Mesenchymal stem cell (in vitro differentiated cells and primary cell): ENCODE results near the gene MAL.
A peak's percentile ranks its signal among the peaks of the same experiment; 100 is the strongest.

Experiments
- DNase-seq: peaks from one replicate; pipeline ENCODE4 v3.0.0-alpha.2; 2013
- H2AFZ ChIP-seq: one replicate; pipeline ENCODE4 v1.6.1; 2013; ENCODE audit warnings: low read depth, mild to moderate bottlenecking, control low read depth, inconsistent platforms, low read length, moderate library complexity
- H2AK5ac ChIP-seq: 2 replicates; pipeline ENCODE4 v1.6.1; 2013; ENCODE audit warnings: low read length, moderate library complexity, mild to moderate bottlenecking, inconsistent platforms; ENCODE audit not compliant: severe bottlenecking
- H2BK120ac ChIP-seq: one replicate; pipeline ENCODE4 v1.6.1; 2013; ENCODE audit warnings: low read depth, mild to moderate bottlenecking, inconsistent platforms, low read length, moderate library complexity
- H2BK12ac ChIP-seq, 2 experiments: one replicate each; pipeline ENCODE4 v1.6.1; 2013; ENCODE audit warnings: inconsistent platforms in 2 of 2, low read length in 2 of 2, mild to moderate bottlenecking in 2 of 2, moderate library complexity in 2 of 2, control low read depth in 1 of 2
- H2BK15ac ChIP-seq: one replicate; pipeline ENCODE4 v1.6.1; 2013; ENCODE audit warnings: mild to moderate bottlenecking, low read depth, inconsistent platforms; ENCODE audit not compliant: poor library complexity, severe bottlenecking
- H2BK5ac ChIP-seq: 2 replicates; pipeline ENCODE4 v1.6.1; 2013; ENCODE audit warnings: low read depth, mild to moderate bottlenecking, low read length, control low read depth, inconsistent platforms; ENCODE audit not compliant: poor library complexity, severe bottlenecking
- H3K14ac ChIP-seq, 2 experiments: one replicate each; pipeline ENCODE4 v1.6.1; 2013; ENCODE audit warnings: inconsistent platforms in 2 of 2, low read length in 2 of 2, control low read depth in 1 of 2, mild to moderate bottlenecking in 1 of 2, moderate library complexity in 1 of 2
- H3K18ac ChIP-seq, 2 experiments: one replicate each; pipeline ENCODE4 v1.6.1; 2013; ENCODE audit warnings: inconsistent platforms in 2 of 2, low read length in 2 of 2, control low read depth in 1 of 2, low read depth in 1 of 2, mild to moderate bottlenecking in 1 of 2
- H3K23ac ChIP-seq, 2 experiments: one replicate each; pipeline ENCODE4 v1.6.1; 2013; ENCODE audit warnings: inconsistent platforms in 2 of 2, low read length in 2 of 2, mild to moderate bottlenecking in 2 of 2, moderate library complexity in 2 of 2, control low read depth in 1 of 2
- H3K27ac ChIP-seq: 2 replicates; pipeline ENCODE4 v1.5.1; 2013; ENCODE audit warnings: mild to moderate bottlenecking, moderate library complexity, low read length, control low read depth, inconsistent platforms; ENCODE audit not compliant: poor library complexity, severe bottlenecking
- H3K27me3 ChIP-seq, 2 experiments: 2 replicates each; pipeline versions ENCODE4 v1.6.1 to v1.7.0; 2013; ENCODE audit warnings: low read length in 2 of 2, mild to moderate bottlenecking in 2 of 2, moderate library complexity in 2 of 2, control low read depth in 1 of 2, inconsistent platforms in 1 of 2; ENCODE audit not compliant: control insufficient read depth in 1 of 2, insufficient read depth in 1 of 2
- H3K36me3 ChIP-seq, 2 experiments: 2 replicates each; pipeline versions ENCODE4 v1.6.1 to v1.7.0; 2013; ENCODE audit warnings: low read length in 2 of 2, control low read depth in 1 of 2, inconsistent platforms in 1 of 2, low read depth in 1 of 2, mild to moderate bottlenecking in 1 of 2; ENCODE audit not compliant: insufficient read depth in 2 of 2, control insufficient read depth in 1 of 2
- H3K4ac ChIP-seq, 2 experiments: one replicate each; pipeline ENCODE4 v1.6.1; 2013; ENCODE audit warnings: inconsistent platforms in 2 of 2, low read length in 2 of 2, mild to moderate bottlenecking in 2 of 2, moderate library complexity in 2 of 2, control low read depth in 1 of 2, low read depth in 1 of 2
- H3K4me1 ChIP-seq: 2 replicates; pipeline ENCODE4 v1.6.1; 2013; ENCODE audit warnings: low read depth, low read length, control low read depth; ENCODE audit not compliant: control insufficient read depth, insufficient read depth
- H3K4me2 ChIP-seq: 2 replicates; pipeline ENCODE4 v1.6.1; 2013; ENCODE audit warnings: low read length, mild to moderate bottlenecking, inconsistent platforms; ENCODE audit not compliant: poor library complexity, severe bottlenecking
- H3K4me3 ChIP-seq, 2 experiments: 2 replicates each; pipeline versions ENCODE4 v1.5.1 to v1.7.0; 2013; ENCODE audit warnings: low read length in 2 of 2, mild to moderate bottlenecking in 2 of 2, control low read depth in 1 of 2, low read depth in 1 of 2; ENCODE audit not compliant: insufficient read depth in 1 of 2
- H3K79me1 ChIP-seq: replicated peaks from 2 replicates; pipeline ENCODE4 v1.6.1; 2013; ENCODE audit warnings: mild to moderate bottlenecking, control low read depth, low read length, inconsistent platforms; ENCODE audit not compliant: poor library complexity, severe bottlenecking
- H3K9ac ChIP-seq: 2 replicates; pipeline ENCODE4 v1.7.0; 2013; ENCODE audit warnings: mild to moderate bottlenecking, low read length, moderate library complexity
- H3K9me3 ChIP-seq: 2 replicates; pipeline ENCODE4 v1.7.0; 2013; ENCODE audit warnings: mild to moderate bottlenecking, low read length; ENCODE audit not compliant: control insufficient read depth
- H4K8ac ChIP-seq: one replicate; pipeline ENCODE4 v1.6.1; 2013; ENCODE audit warnings: inconsistent platforms, mild to moderate bottlenecking, low read length, moderate library complexity
- H4K91ac ChIP-seq: one replicate; pipeline ENCODE4 v1.6.1; 2013; ENCODE audit warnings: mild to moderate bottlenecking, low read length, inconsistent platforms
- WGBS: methylation state at CpG from one replicate; pipeline ENCODE4 v1.1.7; 2013; ENCODE audit warnings: mixed read lengths; 5-methylcytosine and 5-hydroxymethylcytosine counted together

Gene MAL

DNA sequence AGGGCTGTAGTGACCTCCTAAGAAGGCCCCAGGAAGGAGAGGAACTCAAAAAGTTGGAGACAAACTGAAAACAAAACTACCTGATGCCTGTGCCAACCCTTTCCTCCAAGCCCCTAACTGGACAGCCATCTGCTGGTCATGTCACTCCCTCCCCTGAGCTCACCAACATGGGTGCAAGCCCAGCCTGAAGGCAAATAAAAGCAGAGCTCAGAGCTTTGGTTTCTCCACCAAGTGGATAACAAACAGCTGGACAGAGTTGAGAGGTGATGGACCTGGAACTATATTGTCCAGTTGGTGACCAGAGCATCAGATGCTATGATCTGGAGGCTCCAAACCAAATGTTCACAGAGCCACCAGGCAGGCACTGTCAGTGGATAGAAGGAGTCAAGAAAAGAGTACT is 34.6 kb upstream of the MAL start:
- no peak overlapping the region for H2BK5ac ChIP-seq
- no peak overlapping the region for H3K14ac ChIP-seq
- H3K23ac ChIP-seq: no peak overlapping the region
- H4K8ac ChIP-seq: no peak overlapping the region
- H3K27ac ChIP-seq: no peak overlapping the region
- H2BK15ac ChIP-seq: no peak overlapping the region
- no peaks in the 10 kb centered on the region for H3K36me3 ChIP-seq
- no peak overlapping the region for H2AK5ac ChIP-seq
- no peak for DNase-seq
- no peak overlapping the region for H3K9ac ChIP-seq
- H3K9me3 ChIP-seq: no peaks in the 10 kb centered on the region
- H2AFZ ChIP-seq: no peak overlapping the region
- peaks cover 4% of the 10 kb centered on the region for H3K4me1 ChIP-seq
- no peak overlapping the region for H3K4me3 ChIP-seq
- H4K91ac ChIP-seq: no peak overlapping the region
- no peak overlapping the region for H2BK12ac ChIP-seq
- H3K18ac ChIP-seq: no peak overlapping the region
- no peak overlapping the region for H3K4me2 ChIP-seq
- no peak overlapping the region for H3K4ac ChIP-seq
- H2BK120ac ChIP-seq: no peak overlapping the region
- H3K79me1 ChIP-seq: no peaks in the 10 kb centered on the region
- peaks cover 3 to 80% of the 10 kb centered on the region in 2 experiments for H3K27me3 ChIP-seq

DNA sequence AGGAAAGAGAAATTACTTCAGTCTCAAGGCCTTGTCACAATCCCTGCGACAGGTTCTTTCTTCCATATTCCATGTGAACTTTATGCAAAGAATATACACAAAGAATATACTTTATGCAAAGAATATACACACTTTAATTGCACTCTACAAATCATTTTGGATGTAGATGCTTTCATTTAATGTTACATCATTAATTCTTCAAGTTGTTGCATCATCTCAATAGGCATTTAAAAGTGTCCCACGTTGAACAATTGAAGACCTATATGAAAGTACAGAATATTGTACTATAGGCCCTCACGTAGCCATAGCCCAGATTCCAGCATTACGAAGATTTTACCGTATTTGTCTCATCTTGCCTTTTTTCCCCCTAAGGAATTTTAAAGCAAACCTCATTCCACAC is 33.1 kb upstream of the MAL start:
- no peak overlapping the region for H3K14ac ChIP-seq
- 66% methylated on average over 4 of the region's 5 CpGs for WGBS
- H3K4me2 ChIP-seq: no peak overlapping the region
- no peak overlapping the region for H3K9ac ChIP-seq
- no peak overlapping the region for H2BK120ac ChIP-seq
- H4K91ac ChIP-seq: no peak overlapping the region
- no peaks in the 10 kb centered on the region for H3K79me1 ChIP-seq
- H2BK5ac ChIP-seq: no peak overlapping the region
- H2AFZ ChIP-seq: no peak overlapping the region
- no peak for DNase-seq
- H3K4me1 ChIP-seq: peaks cover 4% of the 10 kb centered on the region
- no peak overlapping the region for H2BK15ac ChIP-seq
- peaks cover 3 to 90% of the 10 kb centered on the region in 2 experiments for H3K27me3 ChIP-seq
- no peaks in the 10 kb centered on the region for H3K36me3 ChIP-seq
- no peak overlapping the region for H3K27ac ChIP-seq
- H3K18ac ChIP-seq: no peak overlapping the region
- no peak overlapping the region for H2AK5ac ChIP-seq
- H3K23ac ChIP-seq: no peak overlapping the region
- no peak overlapping the region for H3K4ac ChIP-seq
- H2BK12ac ChIP-seq: no peak overlapping the region
- no peaks in the 10 kb centered on the region for H3K9me3 ChIP-seq
- no peak overlapping the region for H3K4me3 ChIP-seq
- H4K8ac ChIP-seq: no peak overlapping the region

DNA sequence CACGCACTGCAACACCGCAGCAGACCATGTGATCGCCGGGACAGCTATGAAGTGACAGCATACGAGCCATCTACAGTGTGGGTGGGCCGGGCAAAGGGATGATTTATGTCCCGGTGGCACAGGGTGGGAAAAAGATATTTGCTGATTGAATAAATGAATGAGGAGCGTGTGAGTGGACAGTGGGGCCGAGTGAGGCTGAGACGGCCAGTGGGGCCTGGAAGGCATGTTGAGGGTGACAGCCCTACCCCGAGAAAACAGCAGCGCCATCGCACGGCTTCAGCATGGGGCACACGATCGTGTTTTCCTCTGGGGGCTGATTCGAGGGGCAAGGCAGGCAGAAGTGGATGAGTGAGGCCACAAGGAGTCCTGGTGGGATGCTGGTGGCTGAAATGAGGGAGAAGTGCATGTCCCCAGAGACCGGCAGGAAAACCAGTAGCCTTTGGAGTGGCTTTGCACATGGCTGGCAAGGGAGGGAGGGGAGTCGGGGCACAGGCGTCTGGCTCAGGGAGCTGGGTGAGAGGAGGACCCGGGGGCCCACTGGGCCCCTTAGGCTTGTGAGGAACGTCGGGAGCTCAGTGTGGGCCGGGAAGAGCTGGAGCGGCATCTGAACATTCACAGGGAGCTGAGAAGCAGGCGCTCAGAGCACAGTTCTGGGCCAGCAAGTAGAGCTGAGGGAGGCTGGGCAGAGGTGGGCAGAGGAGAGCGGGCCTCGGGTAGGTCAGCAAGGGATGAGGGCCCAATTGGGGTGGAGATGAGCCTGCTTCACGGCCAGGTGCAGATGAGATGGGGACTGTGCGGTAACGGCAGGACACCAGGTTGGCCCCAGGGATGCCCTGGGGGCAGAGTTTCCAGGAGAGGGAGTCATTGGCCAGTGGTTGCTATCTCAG is 32.1 kb upstream of the MAL start:
- Histone ChIP-seq H4K91ac (peak overlapping the region; percentile 25), H3K4ac (no peak overlapping the region), H3K9ac (no peak overlapping the region), H3K27ac (no peak overlapping the region), H3K27me3 (peaks cover 3 to 90% of the 10 kb centered on the region in 2 experiments), H3K4me2 (no peak overlapping the region), H2BK12ac (no peak overlapping the region), H3K9me3 (no peaks in the 10 kb centered on the region), H2BK15ac (no peak overlapping the region), H3K4me1 (peaks cover 4% of the 10 kb centered on the region), H3K23ac (no peak overlapping the region), H2AFZ (no peak overlapping the region), H3K18ac (no peak overlapping the region), H2BK5ac (no peak overlapping the region), H2AK5ac (no peak overlapping the region), H3K79me1 (no peaks in the 10 kb centered on the region), H2BK120ac (no peak overlapping the region), H3K4me3 (no peak overlapping the region), H4K8ac (no peak overlapping the region), H3K36me3 (no peaks in the 10 kb centered on the region), H3K14ac (no peak overlapping the region)
- 82% methylated on average over 31 of the region's 31 CpGs for WGBS
- no peak for DNase-seq

DNA sequence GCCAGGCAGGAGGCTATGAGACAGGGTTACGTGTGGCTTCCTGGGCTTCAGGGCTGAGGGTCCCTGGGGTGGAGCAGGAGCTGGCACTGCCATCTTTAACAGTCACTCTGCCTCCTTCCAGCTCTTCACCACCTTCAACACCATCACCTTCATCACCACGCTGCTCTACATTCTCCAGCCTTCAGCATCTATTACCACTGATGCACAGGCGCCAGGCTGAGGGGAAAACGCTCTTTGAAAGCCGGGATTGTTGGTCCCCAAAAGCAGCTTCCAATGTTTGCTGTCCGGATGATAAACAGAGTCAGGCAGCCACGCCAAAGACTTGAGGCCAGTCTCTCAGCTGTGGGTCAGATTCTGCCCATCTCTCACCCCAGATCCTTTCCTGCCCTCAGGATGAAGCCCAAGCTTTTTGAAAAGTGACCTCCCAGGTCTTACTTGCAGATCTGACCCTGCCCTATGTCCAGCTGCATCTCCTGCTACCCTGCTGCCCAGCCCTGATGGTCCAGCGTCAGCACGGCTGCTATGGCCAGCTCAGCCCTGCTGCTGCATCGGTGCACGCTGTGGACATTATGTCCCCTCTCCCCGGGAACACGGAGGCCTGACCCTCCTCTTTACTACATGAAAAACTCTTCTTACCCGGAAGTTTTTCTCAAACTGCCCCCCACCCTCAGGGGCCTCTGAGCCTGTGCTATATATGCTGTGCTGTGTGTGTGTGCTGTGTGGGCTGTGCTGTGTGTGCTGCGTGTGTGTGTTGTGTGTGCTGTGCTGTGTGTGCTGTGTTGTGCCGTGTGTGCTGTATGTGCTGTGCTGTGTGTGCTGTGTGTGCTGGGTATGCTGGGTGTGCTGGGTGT is 31.2 kb upstream of the MAL start:
- H3K4me3 ChIP-seq: no peak overlapping the region
- H3K27me3 ChIP-seq: peaks cover 3 to 90% of the 10 kb centered on the region in 2 experiments
- H3K9me3 ChIP-seq: no peaks in the 10 kb centered on the region
- no peak overlapping the region for H2BK5ac ChIP-seq
- no peak overlapping the region for H3K9ac ChIP-seq
- H3K18ac ChIP-seq: no peak overlapping the region
- no peak overlapping the region for H3K4ac ChIP-seq
- H3K36me3 ChIP-seq: no peaks in the 10 kb centered on the region
- DNase-seq: no peak
- H3K4me1 ChIP-seq: peaks cover 4% of the 10 kb centered on the region
- H3K14ac ChIP-seq: no peak overlapping the region
- H2AFZ ChIP-seq: no peak overlapping the region
- H2BK12ac ChIP-seq: no peak overlapping the region
- H3K4me2 ChIP-seq: no peak overlapping the region
- WGBS: 78% methylated on average over 13 of the region's 16 CpGs
- no peak overlapping the region for H2BK15ac ChIP-seq
- no peaks in the 10 kb centered on the region for H3K79me1 ChIP-seq
- no peak overlapping the region for H4K91ac ChIP-seq
- no peak overlapping the region for H3K27ac ChIP-seq
- H4K8ac ChIP-seq: no peak overlapping the region
- H2AK5ac ChIP-seq: no peak overlapping the region
- no peak overlapping the region for H3K23ac ChIP-seq
- no peak overlapping the region for H2BK120ac ChIP-seq
